GM19035 (cell line): ENCODE results near the gene CACFD1.

Source experiments
- ATAC-seq: cut with Tn5 transposase; IDR thresholded peaks from one replicate; pipeline ENCODE4 v1.9.1; 2021; ENCODE audit not compliant: unreplicated experiment

CACFD1 gene

DNA sequence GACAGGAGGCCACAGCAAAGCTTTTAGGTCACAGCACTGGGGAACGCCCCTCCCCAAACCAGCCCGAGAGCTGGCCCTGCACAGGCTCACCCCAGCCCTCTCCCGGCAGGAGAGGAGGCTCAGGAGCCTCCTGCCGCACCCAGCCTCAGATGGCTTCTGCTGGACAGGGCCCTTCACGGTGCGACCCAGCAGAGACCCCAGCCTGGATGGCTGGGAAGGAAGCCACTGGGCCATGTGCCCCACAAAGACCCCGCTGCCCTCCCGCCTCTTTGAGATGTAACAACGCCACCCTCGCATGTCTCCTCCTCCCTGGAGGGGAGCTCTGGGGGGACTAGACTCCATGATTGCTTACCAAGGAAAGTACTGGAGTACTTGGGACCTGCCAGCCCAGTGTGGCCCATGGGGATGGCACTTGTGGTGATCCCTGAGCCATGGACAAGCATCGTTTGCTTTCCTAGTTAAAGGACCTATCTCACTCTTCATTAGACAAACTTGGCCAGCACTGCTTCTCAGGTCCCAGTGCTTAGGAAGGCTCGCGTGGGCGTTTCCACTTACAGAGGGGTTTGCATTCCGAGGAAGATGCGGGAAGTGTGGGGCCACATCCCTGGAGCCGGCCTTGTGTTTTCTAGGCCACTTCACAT, 56.0 kb downstream of the CACFD1 start:
- ATAC-seq, result no peak

DNA sequence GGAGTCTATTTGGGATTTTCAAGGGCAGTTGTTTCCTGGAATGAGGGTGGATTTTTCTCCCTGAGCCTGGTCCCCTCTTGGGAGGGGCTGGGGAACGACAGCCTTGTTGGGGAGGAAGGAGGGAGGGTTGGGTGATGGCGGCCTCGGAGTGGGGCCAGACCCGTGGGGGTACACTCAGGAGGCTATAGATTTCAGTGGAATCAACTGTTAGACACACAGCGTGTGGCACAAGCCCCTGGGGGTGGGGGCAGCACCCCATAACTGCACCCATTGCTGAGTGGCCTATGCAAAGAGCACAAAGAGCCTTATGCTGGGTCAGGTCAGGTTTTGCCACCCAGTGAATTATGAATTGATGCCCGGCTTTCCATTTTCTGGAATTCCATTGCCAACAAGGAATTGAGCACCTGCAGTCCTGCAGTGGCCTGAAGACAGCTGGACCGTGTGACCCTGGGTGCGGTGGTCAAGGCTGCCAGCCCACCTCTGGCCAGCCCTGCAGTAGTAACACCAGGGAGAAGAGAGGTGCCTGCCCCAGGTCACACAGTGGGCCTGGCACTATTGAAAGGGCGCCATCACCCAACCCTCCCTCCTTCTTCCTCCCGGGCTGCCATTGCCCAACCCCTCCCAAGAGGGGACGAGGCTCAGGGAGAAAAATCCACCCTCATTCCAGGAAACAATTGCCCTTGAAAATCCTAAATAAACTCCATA, 56.6 kb downstream of the CACFD1 start:
- no peak for ATAC-seq

DNA sequence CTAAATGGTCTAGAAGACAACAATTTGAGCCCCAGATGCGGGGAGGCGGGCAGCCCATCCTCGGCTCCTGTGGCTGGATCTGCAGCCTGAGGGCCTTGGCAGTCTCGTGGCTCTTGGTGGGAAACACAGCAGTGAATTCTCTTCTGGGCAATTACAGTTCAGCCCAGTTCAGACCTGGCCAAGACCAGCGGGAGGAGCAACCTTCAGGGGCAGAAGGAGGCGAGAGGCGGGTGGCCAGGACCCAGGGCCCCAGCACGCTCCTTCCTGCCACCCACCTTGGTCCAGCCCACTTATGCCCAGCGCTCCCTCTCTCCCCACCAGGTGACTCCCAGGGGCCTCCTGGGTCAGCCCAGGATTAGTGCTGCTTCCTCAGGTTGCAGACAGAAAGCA, 57.2 kb downstream of the CACFD1 start:
- no peak for ATAC-seq

DNA sequence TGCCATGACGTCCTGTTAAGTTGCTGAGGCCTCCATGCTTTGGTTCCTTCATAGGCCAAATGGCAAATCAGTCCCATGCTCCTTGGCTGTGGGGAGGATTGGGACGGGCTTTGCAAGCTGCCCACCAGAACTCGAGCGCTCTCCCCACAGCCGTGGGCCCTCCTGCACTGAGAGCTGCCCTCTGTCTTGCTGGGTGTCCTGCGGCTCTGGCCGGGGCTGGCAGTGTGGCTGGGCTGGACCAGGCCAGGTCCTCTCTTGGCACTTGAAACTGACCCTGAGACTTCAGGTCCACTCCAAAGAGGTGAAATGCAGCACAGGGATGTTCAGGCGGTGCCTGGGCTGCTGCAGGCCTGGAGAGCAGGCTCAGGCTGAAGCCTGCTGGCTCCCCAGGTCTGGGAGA, 57.9 kb downstream of the CACFD1 start:
- no peak for ATAC-seq

DNA sequence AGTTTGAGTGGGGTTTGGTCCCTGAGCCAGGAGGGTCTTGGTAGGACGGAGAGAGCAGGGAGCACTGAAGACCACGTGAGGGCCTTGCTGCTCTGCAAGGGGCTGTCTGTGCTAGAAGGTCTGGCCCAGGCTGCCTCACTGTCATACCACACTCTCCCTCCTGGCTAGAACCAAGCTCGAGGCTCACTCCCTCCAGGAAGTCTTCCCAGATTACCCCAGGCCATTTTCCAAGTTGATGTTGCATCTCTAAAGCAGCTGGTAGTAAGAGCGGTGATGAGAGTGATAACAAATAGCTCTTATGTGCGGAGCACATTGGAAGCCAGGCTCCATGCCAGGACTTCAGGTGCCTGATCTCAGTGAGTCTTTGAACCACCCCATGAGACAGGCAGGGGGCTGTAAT, 58.4 kb downstream of the CACFD1 start:
- no peak for ATAC-seq

DNA sequence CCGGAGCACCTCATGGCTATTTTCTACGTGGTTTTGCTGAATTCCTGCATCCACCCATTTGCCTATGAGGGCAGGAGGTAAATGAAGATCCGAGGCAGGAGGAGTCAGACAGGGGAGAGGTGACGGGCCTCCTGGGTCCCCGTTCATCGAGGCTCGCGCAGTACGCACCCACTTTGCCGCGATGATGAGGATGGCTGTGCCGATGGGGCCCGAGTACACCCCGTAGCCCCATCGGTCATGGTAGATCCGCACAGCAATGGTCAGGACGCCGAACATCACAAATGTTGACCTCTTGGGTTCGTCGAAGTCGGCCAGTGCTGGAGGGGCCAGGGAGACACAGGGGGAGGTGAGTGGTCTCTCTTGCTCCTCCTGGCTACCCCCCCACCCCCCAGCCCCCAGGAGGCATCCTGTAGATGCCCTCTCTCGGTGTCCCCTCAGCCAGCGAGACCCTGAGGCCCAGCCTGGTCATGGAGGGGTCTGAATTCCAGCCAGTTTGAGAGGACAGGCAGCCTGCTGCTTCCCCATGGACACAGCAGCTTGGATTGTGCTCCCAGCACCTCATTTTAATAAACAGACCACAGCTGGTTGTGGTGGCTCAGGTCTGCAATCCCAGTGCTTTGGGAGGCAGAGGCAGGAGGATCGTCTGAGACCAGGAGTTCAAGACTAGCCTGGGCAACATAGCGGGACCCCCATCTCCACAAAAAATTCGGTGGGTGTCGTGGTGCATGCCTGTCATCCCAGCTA, 59.1 kb downstream of the CACFD1 start:
- ATAC-seq, result no peak

DNA sequence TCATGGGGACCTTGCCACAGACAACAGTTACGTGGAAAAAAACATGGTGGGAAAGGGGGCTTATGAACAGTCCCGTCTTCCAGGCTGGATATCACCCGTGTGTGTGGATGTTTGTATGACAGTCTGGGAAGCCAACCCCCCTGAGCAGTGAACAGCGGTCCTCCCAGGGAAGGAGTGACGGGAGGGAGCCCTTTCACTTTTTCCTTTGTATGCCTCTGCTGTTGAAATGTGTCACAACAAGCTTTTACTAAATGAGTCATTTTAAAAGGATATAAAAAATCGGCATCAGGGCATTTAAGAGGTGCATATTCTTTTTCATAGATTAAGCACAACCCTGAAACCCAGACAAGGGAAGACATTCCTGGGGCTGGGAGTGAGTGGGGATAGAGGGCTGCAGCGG, 59.9 kb downstream of the CACFD1 start:
- ATAC-seq, result no peak

DNA sequence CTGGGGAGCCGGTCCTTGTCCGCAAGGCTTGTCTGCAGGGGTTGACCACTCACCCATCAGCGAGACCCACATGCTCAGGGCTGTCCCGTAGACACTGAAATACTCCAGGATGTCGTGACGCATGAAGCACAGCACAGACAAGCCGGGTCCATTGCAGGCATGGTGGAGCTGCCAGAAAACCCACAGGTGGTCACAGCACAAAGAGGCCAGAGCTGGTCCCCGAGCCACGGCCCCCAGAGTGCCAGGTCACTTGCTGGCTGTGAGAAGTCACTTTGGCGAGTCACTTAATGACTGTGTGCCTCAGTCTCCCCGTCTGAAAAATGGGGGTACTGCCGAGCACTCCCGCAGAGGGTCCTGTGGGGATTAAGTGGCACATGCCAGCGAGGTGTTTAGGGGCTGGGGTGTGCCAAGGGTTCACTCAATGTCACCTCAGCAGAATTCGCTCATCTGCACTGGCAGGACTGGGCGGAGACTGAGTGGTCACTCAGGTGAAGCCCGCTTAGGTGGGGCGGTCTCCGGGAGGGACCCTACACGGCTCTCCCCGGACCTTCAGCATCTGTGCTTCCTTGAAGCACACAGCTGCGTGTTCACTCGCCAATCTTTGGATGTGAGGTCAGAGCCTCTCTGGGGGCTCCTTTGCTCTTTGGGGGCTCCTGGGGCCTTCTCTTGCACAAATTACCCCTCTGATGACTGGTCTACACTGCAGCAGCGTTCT, 60.5 kb downstream of the CACFD1 start:
- ATAC-seq, result no peak
